HL-60 (cell line): ENCODE results near the gene IARS1.
A peak's percentile ranks its signal among the peaks of the same experiment; 100 is the strongest.

Experiments
- DNase-seq, 2 experiments: peaks; one replicate each; pipeline ENCODE4 v3.0.0-alpha.2; 2010 to 2020; ENCODE audit warnings: low read depth in 1 of 2, low spot score in 1 of 2
- H3K27ac ChIP-seq: fragments of 250-450 bp; sonication (Bioruptor Pico); replicated peaks from 2 replicates; pipeline ENCODE4 v1.5.1; 2020; ENCODE audit warnings: mild to moderate bottlenecking, moderate library complexity
- H3K27me3 ChIP-seq: fragments of 250-450 bp; sonication (Bioruptor Pico); 2 replicates; pipeline ENCODE4 v1.5.1; 2021; ENCODE audit warnings: mild to moderate bottlenecking, moderate library complexity; ENCODE audit not compliant: insufficient read depth, poor library complexity, severe bottlenecking
- H3K4me3 ChIP-seq: replicated peaks from 2 replicates; pipeline ENCODE4 v1.5.1; 2011; ENCODE audit warnings: mild to moderate bottlenecking, control low read depth, low read length; ENCODE audit not compliant: insufficient read depth
- GABPA ChIP-seq: IDR thresholded peaks from 2 replicates; pipeline ENCODE4 v1.6.1; 2012; ENCODE audit warnings: low read depth
- POLR2AphosphoS5 ChIP-seq: IDR thresholded peaks from 2 replicates; pipeline ENCODE4 v1.6.1; 2012; ENCODE audit warnings: low read depth
- SPI1 ChIP-seq: IDR thresholded peaks from 2 replicates; pipeline ENCODE4 v1.6.1; 2012; ENCODE audit warnings: low read depth, mild to moderate bottlenecking, borderline replicate concordance
- TF ChIP-seq, protein P1 (sequence below): IDR thresholded peaks from 2 replicates; pipeline ENCODE4 v1.6.1; 2012; ENCODE audit warnings: low read depth; ENCODE audit not compliant: insufficient replicate concordance
- TF ChIP-seq, protein P2 (sequence below): IDR thresholded peaks from one replicate; pipeline ENCODE4 v1.5.1; 2011; ENCODE audit warnings: low read length, control low read depth, inconsistent platforms; ENCODE audit not compliant: insufficient read depth

IARS1 gene

GRCh38 chr9:92266486-92266885, 27.0 kb downstream of the IARS1 start:
- DNase-seq: no peak
- TF ChIP-seq GABPA (no peak), POLR2AphosphoS5 (no peak), SPI1 (no peak)
- TF ChIP-seq, protein P1, sequence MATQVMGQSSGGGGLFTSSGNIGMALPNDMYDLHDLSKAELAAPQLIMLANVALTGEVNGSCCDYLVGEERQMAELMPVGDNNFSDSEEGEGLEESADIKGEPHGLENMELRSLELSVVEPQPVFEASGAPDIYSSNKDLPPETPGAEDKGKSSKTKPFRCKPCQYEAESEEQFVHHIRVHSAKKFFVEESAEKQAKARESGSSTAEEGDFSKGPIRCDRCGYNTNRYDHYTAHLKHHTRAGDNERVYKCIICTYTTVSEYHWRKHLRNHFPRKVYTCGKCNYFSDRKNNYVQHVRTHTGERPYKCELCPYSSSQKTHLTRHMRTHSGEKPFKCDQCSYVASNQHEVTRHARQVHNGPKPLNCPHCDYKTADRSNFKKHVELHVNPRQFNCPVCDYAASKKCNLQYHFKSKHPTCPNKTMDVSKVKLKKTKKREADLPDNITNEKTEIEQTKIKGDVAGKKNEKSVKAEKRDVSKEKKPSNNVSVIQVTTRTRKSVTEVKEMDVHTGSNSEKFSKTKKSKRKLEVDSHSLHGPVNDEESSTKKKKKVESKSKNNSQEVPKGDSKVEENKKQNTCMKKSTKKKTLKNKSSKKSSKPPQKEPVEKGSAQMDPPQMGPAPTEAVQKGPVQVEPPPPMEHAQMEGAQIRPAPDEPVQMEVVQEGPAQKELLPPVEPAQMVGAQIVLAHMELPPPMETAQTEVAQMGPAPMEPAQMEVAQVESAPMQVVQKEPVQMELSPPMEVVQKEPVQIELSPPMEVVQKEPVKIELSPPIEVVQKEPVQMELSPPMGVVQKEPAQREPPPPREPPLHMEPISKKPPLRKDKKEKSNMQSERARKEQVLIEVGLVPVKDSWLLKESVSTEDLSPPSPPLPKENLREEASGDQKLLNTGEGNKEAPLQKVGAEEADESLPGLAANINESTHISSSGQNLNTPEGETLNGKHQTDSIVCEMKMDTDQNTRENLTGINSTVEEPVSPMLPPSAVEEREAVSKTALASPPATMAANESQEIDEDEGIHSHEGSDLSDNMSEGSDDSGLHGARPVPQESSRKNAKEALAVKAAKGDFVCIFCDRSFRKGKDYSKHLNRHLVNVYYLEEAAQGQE: no peak
- TF ChIP-seq, protein P2, sequence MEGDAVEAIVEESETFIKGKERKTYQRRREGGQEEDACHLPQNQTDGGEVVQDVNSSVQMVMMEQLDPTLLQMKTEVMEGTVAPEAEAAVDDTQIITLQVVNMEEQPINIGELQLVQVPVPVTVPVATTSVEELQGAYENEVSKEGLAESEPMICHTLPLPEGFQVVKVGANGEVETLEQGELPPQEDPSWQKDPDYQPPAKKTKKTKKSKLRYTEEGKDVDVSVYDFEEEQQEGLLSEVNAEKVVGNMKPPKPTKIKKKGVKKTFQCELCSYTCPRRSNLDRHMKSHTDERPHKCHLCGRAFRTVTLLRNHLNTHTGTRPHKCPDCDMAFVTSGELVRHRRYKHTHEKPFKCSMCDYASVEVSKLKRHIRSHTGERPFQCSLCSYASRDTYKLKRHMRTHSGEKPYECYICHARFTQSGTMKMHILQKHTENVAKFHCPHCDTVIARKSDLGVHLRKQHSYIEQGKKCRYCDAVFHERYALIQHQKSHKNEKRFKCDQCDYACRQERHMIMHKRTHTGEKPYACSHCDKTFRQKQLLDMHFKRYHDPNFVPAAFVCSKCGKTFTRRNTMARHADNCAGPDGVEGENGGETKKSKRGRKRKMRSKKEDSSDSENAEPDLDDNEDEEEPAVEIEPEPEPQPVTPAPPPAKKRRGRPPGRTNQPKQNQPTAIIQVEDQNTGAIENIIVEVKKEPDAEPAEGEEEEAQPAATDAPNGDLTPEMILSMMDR: no peak
- no peak overlapping the region for H3K27ac ChIP-seq
- no peaks in the 10 kb centered on the region for H3K27me3 ChIP-seq
- no peak overlapping the region for H3K4me3 ChIP-seq

DNA sequence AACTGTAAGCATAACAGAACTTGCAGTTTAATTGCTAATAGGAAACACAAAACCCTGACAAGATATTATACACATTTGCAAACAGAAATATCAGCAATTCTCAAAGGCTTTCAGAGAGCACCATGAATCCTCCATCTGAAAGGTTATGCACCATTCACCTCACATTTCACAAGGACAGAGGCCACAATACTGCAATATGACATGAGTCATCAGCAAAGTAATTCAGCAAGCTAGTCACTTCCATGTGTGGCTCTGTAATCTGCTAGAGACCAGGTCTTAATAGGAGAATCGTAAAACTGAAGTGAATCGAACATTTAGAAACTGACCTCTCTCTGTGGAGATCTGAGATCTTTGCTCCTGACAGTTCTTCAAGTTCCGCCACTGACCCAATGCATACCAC, 28.3 kb downstream of the IARS1 start:
- Histone ChIP-seq H3K4me3 (no peak overlapping the region), H3K27me3 (no peaks in the 10 kb centered on the region), H3K27ac (no peak overlapping the region)
- no peak for TF ChIP-seq SPI1
- TF ChIP-seq POLR2AphosphoS5: no peak
- TF ChIP-seq, protein P1: no peak
- TF ChIP-seq, protein P2: no peak
- no peak for TF ChIP-seq GABPA
- peak in 1 of 2 experiments; percentile 49 for DNase-seq

DNA sequence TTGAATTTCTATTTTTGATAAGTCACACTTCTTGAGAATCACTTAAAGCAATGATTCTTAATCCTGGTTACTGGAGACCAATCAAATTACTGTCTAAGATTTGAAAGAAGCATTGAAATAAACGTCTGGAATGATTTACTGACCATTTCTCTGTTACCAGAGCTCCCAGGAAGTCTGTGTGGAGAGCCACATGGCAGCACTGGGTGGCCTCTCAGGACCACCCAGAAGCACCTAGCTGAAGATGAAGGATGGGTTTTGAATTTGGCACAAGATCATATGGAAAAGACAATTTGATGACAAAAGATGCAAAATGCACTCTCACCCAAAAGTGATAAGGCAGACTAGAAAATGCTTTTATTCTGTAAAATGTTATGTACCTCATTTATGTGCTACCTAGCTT, 30.4 kb downstream of the IARS1 start:
- TF ChIP-seq POLR2AphosphoS5: no peak
- no peak for TF ChIP-seq GABPA
- no peak for TF ChIP-seq SPI1
- TF ChIP-seq, protein P2: no peak
- TF ChIP-seq, protein P1: no peak
- Histone ChIP-seq H3K27me3 (no peaks in the 10 kb centered on the region), H3K4me3 (no peak overlapping the region), H3K27ac (no peak overlapping the region)
- no peak for DNase-seq
